Esophagus muscularis mucosa (tissue), 4 donors: ENCODE measurements around the gene PYCR2. TPM values are rescaled to one million over a fixed set of nuclear protein-coding genes. Genes with fewer than 3 reads are reported as not detected.
A peak's percentile ranks its signal among the peaks of the same experiment; 100 is the strongest.
"Not testable (repeated sequence)": the region's sequence is repeated elsewhere in the genome, so short reads cannot be mapped to it uniquely, and the experiment has no call there.

ENCODE experiments used
- DNase-seq: peaks from one replicate; pipeline ENCODE4 v3.0.0-alpha.2; 2017; ENCODE audit errors: extremely low spot score
- H3K27ac ChIP-seq, 4 donors: fragments of 200-600 bp; sonication (generic); replicated peaks in 1 of 4; 1 replicate in 3 of 4; 2 replicates in 1 of 4; pipeline ENCODE4 v1.5.1; 2016 to 2019; ENCODE audit warnings: mild to moderate bottlenecking in 1 of 4
- H3K27me3 ChIP-seq, 4 donors: fragments of 200-600 bp; sonication (generic); one replicate each; pipeline versions ENCODE4 v1.5.1 to v1.6.0; 2016 to 2019
- H3K36me3 ChIP-seq, 4 donors: fragments of 200-600 bp; sonication (generic); one replicate each; pipeline ENCODE4 v1.5.1; 2016 to 2019
- H3K4me1 ChIP-seq, 4 donors: fragments of 200-600 bp; sonication (generic); one replicate each; pipeline ENCODE4 v1.5.1; 2016 to 2019
- H3K4me3 ChIP-seq, 4 donors: fragments of 200-600 bp; sonication (generic); 1 replicate in 2 of 4; 2 replicates in 2 of 4; pipeline ENCODE4 v1.5.1; 2016 to 2019; ENCODE audit warnings: mild to moderate bottlenecking in 4 of 4, moderate library complexity in 1 of 4
- H3K9me3 ChIP-seq, 4 donors: fragments of 200-600 bp; sonication (generic); 1 replicate in 3 of 4; 2 replicates in 1 of 4; pipeline ENCODE4 v1.5.1; 2016 to 2019
- CTCF ChIP-seq, 3 experiments: fragments of 200-600 bp in 2 of 3; fragments of 450-650 bp in 1 of 3; sonication (generic) in 2 of 3; IDR thresholded peaks; one replicate each; pipeline ENCODE4 v1.5.1; 2017 to 2019; ENCODE audit warnings: antibody characterized with exemption in 3 of 3, mild to moderate bottlenecking in 2 of 3, moderate library complexity in 1 of 3
- EP300 ChIP-seq: sonication (generic); formaldehyde crosslinking; IDR thresholded peaks from one replicate; pipeline ENCODE4 v1.6.1; 2017; ENCODE audit warnings: antibody characterized with exemption
- POLR2A ChIP-seq: fragments of 450-650 bp; IDR thresholded peaks from one replicate; pipeline ENCODE4 v1.6.1; 2017; ENCODE audit warnings: antibody characterized with exemption, moderate library complexity, mild to moderate bottlenecking, low read depth
- POLR2AphosphoS5 ChIP-seq, 2 donors: sonication (generic); formaldehyde crosslinking; IDR thresholded peaks; one replicate each; pipeline ENCODE4 v1.6.1; 2017; ENCODE audit warnings: antibody characterized with exemption in 2 of 2
- WGBS: methylation state at CpG from one replicate; pipeline ENCODE4 v1.1.5; 2018; 5-methylcytosine and 5-hydroxymethylcytosine counted together
- intact Hi-C: fragments of 100-400 bp; cut with DNase I; formaldehyde crosslinking; loops from one replicate; pipeline ENCODE4 v1.15.1; 2023
- total RNA-seq, 4 donors: library from RNA; depleted of rRNA; stranded (reverse); fragments of >200 nt; gene quantifications; one replicate each; pipeline versions ENCODE4 v1.1.0 to v1.2.1, GENCODE V29; 2016

The PYCR2 gene
- total RNA-seq, 4 donors from 2014 or later: 37.4 to 73.6 (median 58.2) TPM

- Histone ChIP-seq H3K36me3 (no peaks in the 10 kb centered on the region), H3K4me3 (no peak within 1 kb of the TSS), H3K27me3 (peaks cover 0 to 10% (median 0%) of the 10 kb centered on the region in 4 donors), H3K4me1 (peaks cover 15 to 30% (median 23%) of the 10 kb centered on the region in 4 donors), H3K9me3 (no peaks in the 10 kb centered on the region), H3K27ac (peak within 1 kb of the TSS in 2 of 4 donors; percentile 1 to 4)
- intact Hi-C loops: no loop called here
- no peak for TF ChIP-seq POLR2A
- TF ChIP-seq EP300: no peak
- no peak for TF ChIP-seq POLR2AphosphoS5 (IDR thresholded peaks at IDR 0.05)
- TF ChIP-seq CTCF (IDR thresholded peaks at IDR 0.05): no peak
- 62% methylated on average over 6 of the region's 6 CpGs for WGBS
- DNase-seq: no peak
Observed at GRCh38 chr1:225941187-225941941, 17.3 kb upstream of the PYCR2 start, which contains the start of gene LEFTY2. LEFTY2 (minus strand) TSS chr1:225941220; CDS start chr1:225941140, 80 bp downstream.

- DNase-seq: no peak
Observed at GRCh38 chr1:225940385-225941151, 16.5 kb upstream of the PYCR2 start.

GRCh38 chr1:225939939-225940310, 15.9 kb upstream of the PYCR2 start:
- DNase-seq, intact Hi-C loops, H3K9me3 ChIP-seq, H3K27ac ChIP-seq, H3K36me3 ChIP-seq: not testable (repeated sequence)
- peaks cover 15 to 30% (median 23%) of the 10 kb centered on the region in 4 donors for H3K4me1 ChIP-seq
- 100% methylated on average over 1 of the region's 8 CpGs for WGBS
- H3K27me3 ChIP-seq: peaks cover 0 to 10% (median 0%) of the 10 kb centered on the region in 4 donors
- H3K4me3 ChIP-seq: peak overlapping the region in 1 of 4 donors; percentile 6

More at GRCh38 chr1:225940385-225941151, 16.5 kb upstream of the PYCR2 start:
- Histone ChIP-seq H3K9me3 (no peaks in the 10 kb centered on the region), H3K27me3 (peaks cover 0 to 10% (median 0%) of the 10 kb centered on the region in 4 donors), H3K4me3 (no peak overlapping the region), H3K36me3 (no peaks in the 10 kb centered on the region), H3K27ac (peak overlapping the region in 1 of 4 donors; percentile 1), H3K4me1 (peaks cover 15 to 30% (median 23%) of the 10 kb centered on the region in 4 donors)
- WGBS: 84% methylated on average over 21 of the region's 25 CpGs
- intact Hi-C loops: no loop called here
- no peak for TF ChIP-seq EP300
- no peak for TF ChIP-seq POLR2AphosphoS5 (IDR thresholded peaks at IDR 0.05)
- no peak for TF ChIP-seq CTCF (IDR thresholded peaks at IDR 0.05)
- no peak for TF ChIP-seq POLR2A

- H3K4me1 ChIP-seq: peaks cover 15 to 30% (median 23%) of the 10 kb centered on the region in 4 donors
- DNase-seq, H3K9me3 ChIP-seq, H3K27ac ChIP-seq, H3K36me3 ChIP-seq, intact Hi-C loops: not testable (repeated sequence)
- peak overlapping the region in 1 of 4 donors; percentile 6 for H3K4me3 ChIP-seq
- H3K27me3 ChIP-seq: peaks cover 0 to 10% (median 0%) of the 10 kb centered on the region in 4 donors
- WGBS: 97% methylated on average over 9 of the region's 69 CpGs
Observed at GRCh38 chr1:225939097-225939938, 15.3 kb upstream of the PYCR2 start.

GRCh38 chr1:225937048-225937968, 13.3 kb upstream of the PYCR2 start:
- Histone ChIP-seq H3K27ac (no peak overlapping the region), H3K27me3 (peaks cover 0 to 10% (median 0%) of the 10 kb centered on the region in 4 donors), H3K9me3 (no peaks in the 10 kb centered on the region), H3K4me3 (no peak overlapping the region), H3K4me1 (peaks cover 15 to 30% (median 23%) of the 10 kb centered on the region in 4 donors), H3K36me3 (no peaks in the 10 kb centered on the region)
- no peak for TF ChIP-seq POLR2A
- TF ChIP-seq POLR2AphosphoS5 (IDR thresholded peaks at IDR 0.05): no peak
- no peak for TF ChIP-seq CTCF (IDR thresholded peaks at IDR 0.05)
- no peak for TF ChIP-seq EP300
- intact Hi-C loops: no loop called here
- no peak for DNase-seq
- whole genome bisulfite sequencing: 94% methylated on average over 21 of the region's 21 CpGs
